A673 (cell line): Measurements from ENCODE around the gene PANX2. TPM values are rescaled to one million over a fixed set of nuclear protein-coding genes. Genes with fewer than 3 reads are reported as not detected.

Experiments
- BruUV-seq: library from RNA; stranded (reverse); fragments of 400-500 nt; replicated peaks from 2 replicates; lab custom pipeline; 2021; lab: Mats Ljungman, UMichigan
- CTCF ChIA-PET: fragments of 300-600 bp; sonication (Branson Sonifier 250); formaldehyde crosslinking; loops from one replicate; lab custom pipeline; 2022; ENCODE audit warnings: antibody characterized with exemption; lab: Charles Lee
- POLR2A ChIA-PET: fragments of 300-600 bp; sonication (Branson Sonifier 250); formaldehyde crosslinking; loops from one replicate; lab custom pipeline; 2022; ENCODE audit warnings: antibody characterized with exemption; ENCODE audit not compliant: low non-redundant PET; lab: Charles Lee
- DNase-seq: peaks from one replicate; pipeline ENCODE4 v3.0.0-alpha.2; 2015; ENCODE audit warnings: low spot score
- H3K27ac ChIP-seq: fragments of 200-600 bp; sonication (generic); 2 replicates; pipeline ENCODE4 v1.5.1; 2016; ENCODE audit warnings: mixed run types, low read depth, mild to moderate bottlenecking, mixed read lengths, antibody characterized with exemption, low read length; ENCODE audit not compliant: poor library complexity, severe bottlenecking
- H3K27me3 ChIP-seq: fragments of 200-600 bp; sonication (generic); replicated peaks from 2 replicates; pipeline ENCODE4 v1.6.1; 2017; ENCODE audit warnings: mixed run types, low read depth, mild to moderate bottlenecking, mixed read lengths, antibody characterized with exemption, low read length; ENCODE audit not compliant: insufficient read depth, poor library complexity
- H3K36me3 ChIP-seq: fragments of 200-600 bp; sonication (generic); 2 replicates; pipeline ENCODE4 v1.6.1; 2016; ENCODE audit warnings: mixed run types, mild to moderate bottlenecking, mixed read lengths, antibody characterized with exemption, low read length; ENCODE audit not compliant: insufficient read depth, poor library complexity, severe bottlenecking
- H3K4me1 ChIP-seq: fragments of 200-600 bp; sonication (generic); 2 replicates; pipeline ENCODE4 v1.6.1; 2017; ENCODE audit warnings: mixed run types, mild to moderate bottlenecking, mixed read lengths, antibody characterized with exemption, low read length; ENCODE audit not compliant: insufficient read depth, poor library complexity, severe bottlenecking
- H3K4me3 ChIP-seq: fragments of 200-600 bp; sonication (generic); 2 replicates; pipeline ENCODE4 v1.5.1; 2016; ENCODE audit warnings: low read depth, mixed run types, mild to moderate bottlenecking, mixed read lengths, low read length; ENCODE audit not compliant: poor library complexity, severe bottlenecking
- H3K9me3 ChIP-seq: fragments of 200-600 bp; sonication (generic); 2 replicates; pipeline ENCODE4 v1.6.1; 2016; ENCODE audit warnings: mixed run types, low read depth, mild to moderate bottlenecking, mixed read lengths, antibody characterized with exemption, low read length; ENCODE audit not compliant: poor library complexity, severe bottlenecking
- CTCF ChIP-seq: fragments of 300-800, 200-600 bp; sonication (generic); conservative IDR thresholded peaks from 2 replicates; pipeline ENCODE4 v1.5.1; 2017; ENCODE audit warnings: low read depth, mild to moderate bottlenecking, antibody characterized with exemption, low read length, moderate library complexity, mixed read lengths
- EZH2 ChIP-seq: fragments of 200-600 bp; sonication (generic); IDR thresholded peaks from 2 replicates; pipeline ENCODE4 v1.6.1; 2017; ENCODE audit warnings: borderline replicate concordance, low read depth, mild to moderate bottlenecking, mixed read lengths, antibody characterized with exemption, low read length; ENCODE audit not compliant: poor library complexity, severe bottlenecking
- intact Hi-C: fragments of 100-400 bp; cut with micrococcal nuclease; formaldehyde crosslinking; loops from one replicate; pipeline ENCODE4 v1.10.0; 2022; ENCODE audit not compliant: unreplicated experiment
- total RNA-seq: library from RNA; stranded (reverse); gene quantifications from 2 replicates; pipeline ENCODE4 v1.2.3, GENCODE V29; 2021

PANX2 gene
- total RNA-seq, 1 experiment from 2014 or later = 7.6 TPM

- H3K27ac ChIP-seq = peak overlapping the region; percentile 54
- H3K27me3 ChIP-seq = no peaks in the 10 kb centered on the region
- no TSS peak for BruUV-seq
- peak overlapping the region; percentile 26 for H3K4me3 ChIP-seq
- intact Hi-C loops = no loop called here
- ChIA-PET POLR2A (no interaction called here), CTCF (no interaction called here)
- DNase-seq = no peak
- H3K36me3 ChIP-seq = peaks cover 34% of the 10 kb centered on the region
- H3K9me3 ChIP-seq = no peaks in the 10 kb centered on the region
- H3K4me1 ChIP-seq = no peaks in the 10 kb centered on the region
- TF ChIP-seq CTCF = no peak
Observed at GRCh38 chr22:50190941-50191741, 20.6 kb downstream of the PANX2 start.

GRCh38 chr22:50192436-50193204 is 22.1 kb downstream of the PANX2 start:
- TF ChIP-seq CTCF (no peak), EZH2 (no peak)
- intact Hi-C loops = no loop called here
- peak overlapping the region; percentile 30 for H3K27ac ChIP-seq
- BruUV-seq = no TSS peak
- no peaks in the 10 kb centered on the region for H3K4me1 ChIP-seq
- no peak for DNase-seq
- H3K9me3 ChIP-seq = no peaks in the 10 kb centered on the region
- CTCF ChIA-PET = no interaction called here
- no peak overlapping the region for H3K4me3 ChIP-seq
- H3K27me3 ChIP-seq = no peaks in the 10 kb centered on the region
- H3K36me3 ChIP-seq = peaks cover 36% of the 10 kb centered on the region
- POLR2A ChIA-PET = no interaction called here

GRCh38 chr22:50193621-50194020 is 23.1 kb downstream of the PANX2 start:
- no peak for TF ChIP-seq EZH2
- TF ChIP-seq CTCF = no peak
- Histone ChIP-seq H3K4me3 (no peak overlapping the region), H3K27ac (no peak overlapping the region), H3K4me1 (no peaks in the 10 kb centered on the region), H3K36me3 (peaks cover 45% of the 10 kb centered on the region), H3K27me3 (no peaks in the 10 kb centered on the region), H3K9me3 (no peaks in the 10 kb centered on the region)
- POLR2A ChIA-PET = interaction anchor here (0.6 kb wide), 1 partner anchor 14 kb away, joined by 9 read pairs; no protein-coding TSS in a partner anchor
- DNase-seq = no peak
- CTCF ChIA-PET = no interaction called here
- intact Hi-C loops = no loop called here
- BruUV-seq = no TSS peak
